Erythroblast (primary cell): ENCODE data around the gene GOLGA1.

Experiments used
- GATA1 ChIP-seq: IDR thresholded peaks from 2 replicates; pipeline ENCODE4 v1.6.1; 2011; ENCODE audit warnings: low read depth, mild to moderate bottlenecking, control low read depth, low read length, moderate library complexity
- POLR2A ChIP-seq: IDR thresholded peaks from 2 replicates; pipeline ENCODE4 v1.6.1; 2011; ENCODE audit warnings: mild to moderate bottlenecking, low read length

GRCh38 chr9:124946167-124946566 is 5.3 kb upstream of the GOLGA1 start:
- no peak for TF ChIP-seq POLR2A
- TF ChIP-seq GATA1, result no peak
